HFF-Myc (cell line): Measurements from ENCODE around the gene CRB2.

Experiments used
- DNase-seq: peaks from one replicate; pipeline ENCODE4 v3.0.0-alpha.2; 2011; ENCODE audit warnings: low read depth; ENCODE audit errors: extremely low read depth
- H3K4me3 ChIP-seq: replicated peaks from 2 replicates; pipeline ENCODE4 v1.5.1; 2011; ENCODE audit warnings: low read depth, mild to moderate bottlenecking, control low read depth, low read length
- CTCF ChIP-seq: IDR thresholded peaks from 2 replicates; pipeline ENCODE4 v1.5.1; 2012; ENCODE audit warnings: mild to moderate bottlenecking, low read depth, low read length, control low read depth; ENCODE audit errors: missing control alignments

Gene CRB2

GRCh38 chr9:123390337-123391135 is 34.5 kb downstream of the CRB2 start:
- no peak for DNase-seq

GRCh38 chr9:123391233-123391632 is 35.2 kb downstream of the CRB2 start:
- no peak overlapping the region for H3K4me3 ChIP-seq
- TF ChIP-seq CTCF: no peak
- DNase-seq: no peak

More at GRCh38 chr9:123390337-123391135, 34.5 kb downstream of the CRB2 start:
- no peak overlapping the region for H3K4me3 ChIP-seq
- TF ChIP-seq CTCF: no peak

GRCh38 chr9:123391946-123392345 is 35.9 kb downstream of the CRB2 start:
- no peak for DNase-seq
- no peak overlapping the region for H3K4me3 ChIP-seq
- TF ChIP-seq CTCF: no peak

GRCh38 chr9:123392802-123393201 is 36.8 kb downstream of the CRB2 start:
- no peak for DNase-seq
- no peak for TF ChIP-seq CTCF
- H3K4me3 ChIP-seq: no peak overlapping the region

- DNase-seq: no peak
- TF ChIP-seq CTCF: no peak
- no peak overlapping the region for H3K4me3 ChIP-seq
Observed at GRCh38 chr9:123394291-123395235, 38.6 kb downstream of the CRB2 start.

- DNase-seq: no peak
- no peak for TF ChIP-seq CTCF
- no peak overlapping the region for H3K4me3 ChIP-seq
Observed at GRCh38 chr9:123395276-123395688, 39.3 kb downstream of the CRB2 start.
